OCI-LY3 (cell line): Measurements from ENCODE around the gene TRMU.

Source experiments
- H2AFZ ChIP-seq: fragments of 200-600, 300-600 bp; shearing (Covaris generic); 2 replicates; pipeline ENCODE4 v1.6.0; 2014; ENCODE audit warnings: antibody characterized with exemption, low read depth, low read length
- H3K27ac ChIP-seq: fragments of 200-600, 300-600 bp; sonication (generic); 2 replicates; pipeline ENCODE4 v1.5.1; 2014; ENCODE audit warnings: mild to moderate bottlenecking, low read length, moderate library complexity, mixed read lengths
- H3K27me3 ChIP-seq: fragments of 200-600, 300-600 bp; sonication (generic); 2 replicates; pipeline ENCODE4 v1.6.1; 2014; ENCODE audit warnings: low read depth, low read length, mixed read lengths
- H3K36me3 ChIP-seq: fragments of 200-600, 300-600 bp; sonication (generic); replicated peaks from 2 replicates; pipeline ENCODE3; 2014; ENCODE audit warnings: low read depth, low read length, mixed read lengths
- H3K4me1 ChIP-seq: fragments of 300-600, 200-600 bp; sonication (generic); 2 replicates; pipeline ENCODE4 v1.6.1; 2014; ENCODE audit warnings: low read length, mixed read lengths
- H3K4me2 ChIP-seq: fragments of 200-600, 300-600 bp; sonication (generic); 2 replicates; pipeline ENCODE4 v1.6.1; 2014; ENCODE audit warnings: low read length, mixed read lengths
- H3K4me3 ChIP-seq: fragments of 300-600, 200-600 bp; sonication (generic); 2 replicates; pipeline ENCODE4 v1.5.1; 2014; ENCODE audit warnings: antibody characterized with exemption, mild to moderate bottlenecking, low read length, moderate library complexity
- H3K79me2 ChIP-seq: fragments of 300-600, 200-600 bp; shearing (Covaris generic); 2 replicates; pipeline ENCODE4 v1.6.1; 2014; ENCODE audit warnings: mild to moderate bottlenecking, low read length, mixed read lengths
- H3K9ac ChIP-seq: fragments of 300-600, 200-600 bp; shearing (Covaris generic); 2 replicates; pipeline ENCODE4 v1.6.0; 2014; ENCODE audit warnings: mild to moderate bottlenecking, low read length, moderate library complexity
- H3K9me3 ChIP-seq: fragments of 200-600, 300-600 bp; shearing (Covaris generic); 2 replicates; pipeline ENCODE4 v1.6.1; 2014; ENCODE audit warnings: low read length, mixed read lengths; ENCODE audit not compliant: insufficient read depth
- H4K20me1 ChIP-seq: fragments of 200-600, 300-600 bp; sonication (generic); 2 replicates; pipeline ENCODE4 v1.6.1; 2016; ENCODE audit warnings: low read length, mixed read lengths; ENCODE audit not compliant: insufficient read depth
- EZH2phosphoT487 ChIP-seq: fragments of 200-600 bp; shearing (Covaris generic); IDR thresholded peaks from 2 replicates; pipeline ENCODE4 v1.6.1; 2018; ENCODE audit warnings: antibody characterized with exemption, mixed run types, low read depth
- TF ChIP-seq, protein P1 (sequence below): fragments of 200-600, 300-600 bp; sonication (generic); IDR thresholded peaks from 2 replicates; pipeline ENCODE4 v1.5.1; 2014; ENCODE audit warnings: antibody characterized with exemption, low read length, low read depth

The TRMU gene, protein sequence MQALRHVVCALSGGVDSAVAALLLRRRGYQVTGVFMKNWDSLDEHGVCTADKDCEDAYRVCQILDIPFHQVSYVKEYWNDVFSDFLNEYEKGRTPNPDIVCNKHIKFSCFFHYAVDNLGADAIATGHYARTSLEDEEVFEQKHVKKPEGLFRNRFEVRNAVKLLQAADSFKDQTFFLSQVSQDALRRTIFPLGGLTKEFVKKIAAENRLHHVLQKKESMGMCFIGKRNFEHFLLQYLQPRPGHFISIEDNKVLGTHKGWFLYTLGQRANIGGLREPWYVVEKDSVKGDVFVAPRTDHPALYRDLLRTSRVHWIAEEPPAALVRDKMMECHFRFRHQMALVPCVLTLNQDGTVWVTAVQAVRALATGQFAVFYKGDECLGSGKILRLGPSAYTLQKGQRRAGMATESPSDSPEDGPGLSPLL

DNA sequence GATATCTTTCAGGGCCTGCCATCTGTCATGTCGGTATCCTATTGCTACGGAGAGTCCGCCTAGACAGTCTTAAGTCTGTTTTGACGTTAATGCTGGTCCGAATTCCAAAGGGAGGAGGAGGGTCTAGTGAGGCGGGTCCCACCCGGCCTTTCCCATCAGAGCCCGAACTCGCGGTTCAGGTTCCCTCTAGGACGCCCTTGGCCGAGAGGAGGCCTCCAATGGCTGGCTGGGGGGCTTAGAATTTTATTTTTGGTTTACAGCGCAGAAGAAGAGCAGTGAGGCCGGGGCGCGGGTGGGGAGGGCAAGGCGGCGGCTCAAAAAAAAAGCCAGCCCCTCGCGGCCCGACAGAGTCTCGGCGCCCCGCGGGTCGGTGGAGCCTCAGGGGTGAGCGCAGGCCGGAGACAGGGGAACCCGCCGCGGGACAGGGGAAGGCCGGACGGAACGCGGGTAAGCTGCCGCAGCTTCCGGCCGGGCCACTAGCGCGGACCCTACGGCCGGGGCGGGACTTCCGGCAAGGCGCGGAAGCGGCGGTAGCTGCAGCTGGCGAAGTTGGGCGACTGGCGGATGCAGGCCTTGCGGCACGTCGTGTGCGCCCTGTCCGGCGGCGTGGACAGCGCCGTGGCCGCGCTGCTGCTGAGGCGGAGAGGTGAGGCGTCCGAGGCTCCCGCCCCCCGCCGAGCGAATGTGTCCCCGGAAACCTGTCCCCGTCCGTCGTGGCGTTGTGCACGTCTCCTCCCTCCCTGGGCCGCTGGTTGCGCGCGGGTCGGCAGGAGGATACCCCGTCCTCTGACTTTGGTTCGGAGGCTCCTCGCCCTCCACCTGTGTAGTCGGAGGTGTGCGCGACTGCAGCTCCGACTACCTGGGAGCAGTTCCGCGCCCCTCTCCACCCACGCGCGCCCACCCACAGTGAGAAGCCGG, at the start of gene TRMU:
TRMU (plus strand) TSS at position 514 of the 918 bp plus-strand sequence; CDS start at position 565, 51 bp downstream.
- Histone ChIP-seq H3K27ac (peak within 1 kb of the TSS; percentile 49), H3K4me1 (peaks cover 7% of the 10 kb centered on the region), H3K9ac (peak within 1 kb of the TSS; percentile 86), H3K36me3 (peaks cover 43% of the 10 kb centered on the region), H3K4me2 (peak within 1 kb of the TSS; percentile 85), H3K9me3 (no peaks in the 10 kb centered on the region), H3K4me3 (peak within 1 kb of the TSS; percentile 92), H4K20me1 (0 out of 2 replicates have a peak, but pooled peaks cover 4% of the 10 kb centered on the region), H3K79me2 (peaks cover 43% of the 10 kb centered on the region), H2AFZ (peak within 1 kb of the TSS; percentile 80), H3K27me3 (no peaks in the 10 kb centered on the region)
- no peak for TF ChIP-seq EZH2phosphoT487
- TF ChIP-seq, protein P1, sequence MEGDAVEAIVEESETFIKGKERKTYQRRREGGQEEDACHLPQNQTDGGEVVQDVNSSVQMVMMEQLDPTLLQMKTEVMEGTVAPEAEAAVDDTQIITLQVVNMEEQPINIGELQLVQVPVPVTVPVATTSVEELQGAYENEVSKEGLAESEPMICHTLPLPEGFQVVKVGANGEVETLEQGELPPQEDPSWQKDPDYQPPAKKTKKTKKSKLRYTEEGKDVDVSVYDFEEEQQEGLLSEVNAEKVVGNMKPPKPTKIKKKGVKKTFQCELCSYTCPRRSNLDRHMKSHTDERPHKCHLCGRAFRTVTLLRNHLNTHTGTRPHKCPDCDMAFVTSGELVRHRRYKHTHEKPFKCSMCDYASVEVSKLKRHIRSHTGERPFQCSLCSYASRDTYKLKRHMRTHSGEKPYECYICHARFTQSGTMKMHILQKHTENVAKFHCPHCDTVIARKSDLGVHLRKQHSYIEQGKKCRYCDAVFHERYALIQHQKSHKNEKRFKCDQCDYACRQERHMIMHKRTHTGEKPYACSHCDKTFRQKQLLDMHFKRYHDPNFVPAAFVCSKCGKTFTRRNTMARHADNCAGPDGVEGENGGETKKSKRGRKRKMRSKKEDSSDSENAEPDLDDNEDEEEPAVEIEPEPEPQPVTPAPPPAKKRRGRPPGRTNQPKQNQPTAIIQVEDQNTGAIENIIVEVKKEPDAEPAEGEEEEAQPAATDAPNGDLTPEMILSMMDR: no peak

DNA sequence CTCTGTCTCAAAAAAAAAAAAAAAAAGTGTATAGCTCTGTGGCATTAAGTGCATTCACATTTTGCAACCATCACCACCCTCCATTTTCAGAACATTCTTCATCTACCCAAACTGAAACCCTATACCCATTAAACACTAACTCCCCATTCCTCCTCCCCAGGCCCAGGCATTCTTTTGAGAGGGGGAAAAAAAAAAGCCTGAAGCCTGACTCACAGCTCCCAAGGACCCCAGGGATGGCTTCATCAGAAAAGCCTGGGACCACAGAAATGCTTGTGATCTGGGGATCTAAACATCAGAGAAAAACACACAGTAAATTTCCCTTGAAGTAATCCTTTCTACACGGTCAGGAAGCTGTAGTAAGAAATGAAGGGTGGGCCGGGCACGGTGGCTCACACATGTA, 49.5 kb upstream of the TRMU start:
- no peaks in the 10 kb centered on the region for H3K79me2 ChIP-seq
- TF ChIP-seq, protein P1: no peak
- TF ChIP-seq EZH2phosphoT487: no peak
- H3K36me3 ChIP-seq: peaks cover 7% of the 10 kb centered on the region
- no peak overlapping the region for H3K27ac ChIP-seq
- no peaks in the 10 kb centered on the region for H3K9me3 ChIP-seq
- H2AFZ ChIP-seq: no peak overlapping the region
- no peaks in the 10 kb centered on the region for H3K27me3 ChIP-seq
- no peak overlapping the region for H3K4me3 ChIP-seq
- H3K4me2 ChIP-seq: no peak overlapping the region
- H3K9ac ChIP-seq: no peak overlapping the region
- peaks cover 2% of the 10 kb centered on the region; the same call in 1 of the 2 replicates for H3K4me1 ChIP-seq
- H4K20me1 ChIP-seq: no peaks in the 10 kb centered on the region

DNA sequence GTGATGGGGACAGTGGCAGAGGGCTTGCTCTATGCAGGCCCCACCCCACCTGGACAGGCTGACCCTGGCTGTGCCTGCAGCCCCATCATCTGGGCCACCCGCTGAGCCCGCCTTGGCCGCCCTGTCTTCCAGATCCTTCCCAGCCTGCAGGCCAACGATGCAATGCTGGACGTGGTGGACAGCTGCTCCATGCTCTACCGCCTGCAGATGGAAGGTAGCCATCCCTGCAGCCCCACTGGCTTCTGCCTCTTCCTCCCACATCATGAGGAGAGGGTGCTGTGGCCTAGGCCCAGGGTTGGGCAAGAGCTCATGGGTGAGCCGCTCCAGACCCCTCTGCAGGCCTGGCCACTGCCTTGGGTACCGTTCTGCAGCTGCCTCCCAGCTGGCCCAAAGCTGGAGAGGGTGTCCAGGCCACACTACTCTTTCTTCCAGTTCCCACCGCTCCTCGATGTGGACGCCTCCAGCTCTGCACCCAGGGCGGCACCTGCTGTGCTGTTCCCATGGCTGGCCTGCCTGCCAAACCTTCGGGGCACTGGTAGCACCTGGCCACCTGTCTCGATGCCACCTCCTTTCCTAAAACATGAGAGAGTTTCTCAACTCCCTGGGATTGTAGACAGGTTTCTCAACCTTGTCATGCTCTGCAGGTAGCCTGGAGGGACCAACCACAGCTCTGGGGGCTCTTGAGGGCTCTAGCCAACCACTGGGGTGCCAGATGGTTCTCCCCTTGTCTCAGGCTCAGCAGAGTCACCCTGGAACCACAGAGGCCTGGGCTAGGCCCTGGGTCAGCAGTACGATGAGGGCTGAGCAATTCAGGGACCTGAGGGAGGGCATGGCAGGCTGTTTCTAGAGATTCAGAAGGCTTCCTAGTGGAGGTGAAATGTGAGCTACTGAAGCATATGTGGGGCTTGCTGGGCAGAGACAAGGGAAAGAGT, 48.3 kb upstream of the TRMU start:
- Histone ChIP-seq H3K4me2 (no peak overlapping the region), H3K9ac (no peak overlapping the region), H3K4me3 (no peak overlapping the region), H2AFZ (no peak overlapping the region), H3K27ac (no peak overlapping the region), H3K79me2 (no peaks in the 10 kb centered on the region), H3K4me1 (peaks cover 2% of the 10 kb centered on the region; the same call in 1 of the 2 replicates), H3K9me3 (no peaks in the 10 kb centered on the region), H3K36me3 (peaks cover 2% of the 10 kb centered on the region), H3K27me3 (no peaks in the 10 kb centered on the region), H4K20me1 (no peaks in the 10 kb centered on the region)
- TF ChIP-seq, protein P1: no peak
- TF ChIP-seq EZH2phosphoT487: no peak
